Activated T-helper 1 cell treated with anti-CD3 and anti-CD28 coated beads, Interleukin-2, amount 50 U/mL, for 16 hours (primary cell): ENCODE measurements around the gene ACTR5.
A peak's percentile ranks its signal among the peaks of the same experiment; 100 is the strongest.
"Not testable (repeated sequence)": the region's sequence is repeated elsewhere in the genome, so short reads cannot be mapped to it uniquely, and the experiment has no call there.

Experiments
- DNase-seq, 2 donors: peaks; one replicate each; pipeline ENCODE4 v3.0.0-alpha.2; 2020; ENCODE audit warnings: low read depth in 1 of 2, low spot score in 1 of 2

The ACTR5 gene

GRCh38 chr20:38804682-38805501, 56.6 kb downstream of the ACTR5 start:
- peak; percentile 38 to 51 for DNase-seq

- DNase-seq, result peak; percentile 42 to 59
These were observed 57.3 kb downstream of the ACTR5 start, which contains the start of gene PPP1R16B for GRCh38 chr20:38805502-38805957. PPP1R16B (plus strand) TSS chr20:38805697; CDS start chr20:38835926, 30,229 bp downstream.

GRCh38 chr20:38805958-38806854, 57.9 kb downstream of the ACTR5 start:
- peak in 1 of 2 donors; percentile 23 for DNase-seq

GRCh38 chr20:38806855-38807655, 58.8 kb downstream of the ACTR5 start:
- DNase-seq, result peak in 1 of 2 donors; percentile 20

GRCh38 chr20:38809942-38810341, 61.7 kb downstream of the ACTR5 start:
- DNase-seq, result no peak

GRCh38 chr20:38810926-38811630, 62.8 kb downstream of the ACTR5 start:
- no peak for DNase-seq

- no peak for DNase-seq
These were observed 63.5 kb downstream of the ACTR5 start for GRCh38 chr20:38811769-38812168.

- DNase-seq, result no peak
These were observed 63.9 kb downstream of the ACTR5 start for GRCh38 chr20:38812182-38812581.

- DNase-seq, result no peak
These were observed 64.7 kb downstream of the ACTR5 start for GRCh38 chr20:38812709-38813573.

- DNase-seq, result not testable (repeated sequence)
These were observed 65.3 kb downstream of the ACTR5 start for GRCh38 chr20:38813574-38813962.

GRCh38 chr20:38815446-38815845, 67.2 kb downstream of the ACTR5 start:
- no peak for DNase-seq

- no peak for DNase-seq
These were observed 70.1 kb downstream of the ACTR5 start for GRCh38 chr20:38818113-38819065.
